Bronchial epithelial cell (primary cell): ENCODE data around the gene ZNF597. TPM values are rescaled to one million over a fixed set of nuclear protein-coding genes. Genes with fewer than 3 reads are reported as not detected.

ENCODE experiments used
- DNase-seq: peaks from one replicate; pipeline ENCODE4 v3.0.0-alpha.2; 2010; ENCODE audit warnings: low read depth
- FAIRE-seq: peaks from 2 replicates; lab custom pipeline; 2011; peaks lifted over from hg19 to GRCh38; lab: Jason Lieb, UNC
- H3K27me3 ChIP-seq: 2 replicates; pipeline ENCODE4 v1.5.1; 2011; ENCODE audit warnings: low read length; ENCODE audit not compliant: control insufficient read depth, insufficient read depth
- H3K36me3 ChIP-seq: 2 replicates; pipeline ENCODE4 v1.5.1; 2011; ENCODE audit warnings: low read length; ENCODE audit not compliant: control insufficient read depth, insufficient read depth
- H3K4me3 ChIP-seq: 2 replicates; pipeline ENCODE4 v1.5.1; 2011; ENCODE audit warnings: mild to moderate bottlenecking, low read depth, low read length, control low read depth
- total RNA-seq: library from RNA; depleted of rRNA; stranded (reverse); fragments of >200 nt; gene quantifications from 2 replicates; pipeline ENCODE4 v1.2.1, GENCODE V29; 2014
- TF ChIP-seq, protein P1 (sequence below): IDR thresholded peaks from 2 replicates; pipeline ENCODE4 v1.5.1; 2011; ENCODE audit warnings: mild to moderate bottlenecking, moderate library complexity, low read length, control low read depth, inconsistent platforms; ENCODE audit not compliant: insufficient read depth, severe bottlenecking

The ZNF597 gene
- total RNA-seq, 1 donor from 2014 or later: 1.3 TPM

- peaks cover 30% of the 10 kb centered on the region for H3K36me3 ChIP-seq
These were observed 43.4 kb upstream of the ZNF597 start for GRCh38 chr16:3486506-3487215.

GRCh38 chr16:3485821-3486505 is 42.7 kb upstream of the ZNF597 start:
- FAIRE-seq (no peak), DNase-seq (no peak)
- TF ChIP-seq, protein P1, sequence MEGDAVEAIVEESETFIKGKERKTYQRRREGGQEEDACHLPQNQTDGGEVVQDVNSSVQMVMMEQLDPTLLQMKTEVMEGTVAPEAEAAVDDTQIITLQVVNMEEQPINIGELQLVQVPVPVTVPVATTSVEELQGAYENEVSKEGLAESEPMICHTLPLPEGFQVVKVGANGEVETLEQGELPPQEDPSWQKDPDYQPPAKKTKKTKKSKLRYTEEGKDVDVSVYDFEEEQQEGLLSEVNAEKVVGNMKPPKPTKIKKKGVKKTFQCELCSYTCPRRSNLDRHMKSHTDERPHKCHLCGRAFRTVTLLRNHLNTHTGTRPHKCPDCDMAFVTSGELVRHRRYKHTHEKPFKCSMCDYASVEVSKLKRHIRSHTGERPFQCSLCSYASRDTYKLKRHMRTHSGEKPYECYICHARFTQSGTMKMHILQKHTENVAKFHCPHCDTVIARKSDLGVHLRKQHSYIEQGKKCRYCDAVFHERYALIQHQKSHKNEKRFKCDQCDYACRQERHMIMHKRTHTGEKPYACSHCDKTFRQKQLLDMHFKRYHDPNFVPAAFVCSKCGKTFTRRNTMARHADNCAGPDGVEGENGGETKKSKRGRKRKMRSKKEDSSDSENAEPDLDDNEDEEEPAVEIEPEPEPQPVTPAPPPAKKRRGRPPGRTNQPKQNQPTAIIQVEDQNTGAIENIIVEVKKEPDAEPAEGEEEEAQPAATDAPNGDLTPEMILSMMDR: no peak
- no peaks in the 10 kb centered on the region for H3K27me3 ChIP-seq
- H3K36me3 ChIP-seq: peaks cover 32% of the 10 kb centered on the region
- no peak overlapping the region for H3K4me3 ChIP-seq

More at GRCh38 chr16:3486506-3487215, 43.4 kb upstream of the ZNF597 start:
- TF ChIP-seq, protein P1: no peak
- no peak for FAIRE-seq
- no peak for DNase-seq
- H3K27me3 ChIP-seq: no peaks in the 10 kb centered on the region
- H3K4me3 ChIP-seq: no peak overlapping the region

- TF ChIP-seq, protein P1: no peak
- H3K36me3 ChIP-seq: peaks cover 32% of the 10 kb centered on the region
- H3K27me3 ChIP-seq: no peaks in the 10 kb centered on the region
- DNase-seq (no peak), FAIRE-seq (no peak)
- H3K4me3 ChIP-seq: no peak overlapping the region
These were observed 41.9 kb upstream of the ZNF597 start for GRCh38 chr16:3485097-3485745.

DNA sequence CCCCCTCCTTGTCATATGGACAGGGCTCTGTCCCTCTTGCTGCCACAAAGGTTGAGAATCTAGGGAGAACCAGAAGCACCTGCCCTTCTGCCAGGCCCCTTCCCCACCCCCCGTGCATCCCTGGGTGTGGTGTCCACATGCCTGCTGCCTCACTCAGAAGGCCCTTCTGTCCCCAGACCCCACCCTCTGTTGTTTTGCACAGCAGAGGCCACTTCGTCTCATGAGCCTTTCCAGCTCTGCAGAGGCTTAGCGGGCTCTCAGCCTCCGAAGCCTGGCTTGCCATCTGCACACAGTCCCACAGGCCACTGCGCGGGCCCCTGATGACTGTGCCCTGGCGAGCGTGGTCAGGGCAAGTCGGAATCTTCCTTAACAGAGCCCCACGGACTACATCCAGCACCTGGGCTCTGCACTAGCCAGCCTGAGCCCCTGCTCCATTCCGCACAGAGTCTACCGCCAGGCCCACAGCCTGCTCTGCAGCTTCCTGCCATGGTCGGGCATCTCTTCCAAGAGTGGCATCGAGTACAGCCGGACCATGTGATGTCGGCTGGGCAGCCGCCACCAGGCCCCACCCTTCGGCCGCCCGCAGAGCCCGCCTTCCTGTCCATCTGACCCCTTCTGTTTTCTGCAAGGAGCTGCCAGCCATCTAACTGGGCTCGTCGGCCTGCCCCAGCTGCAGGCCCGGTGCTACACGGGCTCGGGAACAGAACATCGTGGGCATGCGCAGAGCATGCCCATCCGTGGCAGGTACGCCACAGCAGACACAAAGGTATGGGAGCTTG is 41.2 kb upstream of the ZNF597 start:
- H3K36me3 ChIP-seq: peaks cover 37% of the 10 kb centered on the region

DNA sequence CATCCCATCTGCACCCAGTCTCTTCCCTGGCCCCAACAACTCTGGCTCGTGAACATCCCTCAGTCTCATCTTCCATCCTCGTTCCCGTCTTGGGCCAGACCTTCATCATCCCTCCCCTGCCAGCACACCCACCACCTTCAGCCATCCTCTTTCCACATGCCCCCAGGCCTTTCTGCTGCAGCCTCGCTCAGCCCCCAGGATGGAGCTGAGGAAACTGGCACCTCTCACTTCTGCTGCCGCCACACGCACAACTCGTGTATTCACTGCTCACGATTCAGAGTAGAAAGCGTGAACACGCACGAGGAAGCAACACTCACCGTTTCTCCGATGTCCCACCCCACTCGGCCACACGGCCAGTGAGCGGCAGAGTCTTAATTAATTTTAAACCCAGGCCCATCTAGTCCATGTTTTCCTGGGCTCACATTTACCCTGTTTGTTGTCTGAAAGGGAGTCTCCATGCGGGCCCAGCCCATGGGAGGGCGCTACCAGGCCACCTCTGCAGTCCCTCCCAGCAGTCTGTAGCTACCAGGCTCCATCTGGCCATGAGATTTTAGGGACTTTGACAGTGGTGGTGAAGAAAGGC is 39.4 kb upstream of the ZNF597 start:
- Histone ChIP-seq H3K4me3 (no peak overlapping the region), H3K27me3 (no peaks in the 10 kb centered on the region), H3K36me3 (peaks cover 45% of the 10 kb centered on the region)
- TF ChIP-seq, protein P1: no peak
- no peak for FAIRE-seq
- DNase-seq: no peak

More for the DNA sequence above, 41.2 kb upstream of the ZNF597 start:
- Histone ChIP-seq H3K27me3 (no peaks in the 10 kb centered on the region), H3K4me3 (no peak overlapping the region)
- FAIRE-seq (no peak), DNase-seq (no peak)
- TF ChIP-seq, protein P1: no peak
